ENCODE measurements around the gene KSR1. TPM values are rescaled to one million over a fixed set of nuclear protein-coding genes. Genes with fewer than 3 reads are reported as not detected.

The KSR1 gene
- total and polyA plus RNA-seq, 2 of the 8 experiments (the other 6 are each of a cell fraction or from before 2014, with no cell fraction given) = 14.1 to 34.7 TPM

DNA sequence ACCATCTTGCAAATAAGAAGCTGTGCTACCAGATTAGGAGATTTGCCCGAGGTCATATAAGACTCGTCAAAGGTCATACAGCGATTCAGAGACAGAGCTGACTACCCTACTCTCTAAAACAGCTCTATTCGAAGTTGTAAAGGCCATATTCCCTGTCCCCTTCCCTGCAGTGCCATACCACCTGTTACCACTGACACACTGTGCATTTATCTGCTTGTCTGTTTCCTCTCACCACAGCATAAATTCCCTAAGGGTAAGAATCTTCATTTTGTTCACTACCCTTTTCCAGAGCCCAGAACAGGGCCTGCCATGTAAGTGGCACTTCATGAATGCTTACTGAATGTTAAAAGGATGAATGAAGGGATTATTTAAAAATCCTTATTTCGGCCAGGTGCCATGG is 3.4 kb upstream of the KSR1 start:
- peaks cover 9% of the 10 kb centered on the region; the same call in 1 of the 2 replicates for H3K23me2 ChIP-seq (ENCODE audit: low read depth, low read length)
- TF ChIP-seq ZNF274 (IDR thresholded peaks at IDR 0.05; ENCODE audit: borderline replicate concordance, extremely low read depth, low read length) (no peak), TAF7 (optimal IDR thresholded peaks at IDR 0.05; ENCODE audit: borderline replicate concordance, low read depth, low read length) (no peak), JUND (IDR thresholded peaks at IDR 0.05; ENCODE audit: low read length) (no peak), SIN3A (conservative IDR thresholded peaks at IDR 0.05 in 1 of 2, IDR thresholded peaks at IDR 0.05 in 1 of 2; ENCODE audit: low read depth in 1 of 2, low read length in 2 of 2) (no peak), SAP30 (IDR thresholded peaks at IDR 0.05; ENCODE audit: insufficient read depth, insufficient replicate concordance, low read length) (no peak), FOSL1 (IDR thresholded peaks at IDR 0.05; ENCODE audit: insufficient read depth, low read depth, low read length) (no peak), CHD2 (IDR thresholded peaks at IDR 0.05; ENCODE audit: low read length) (no peak)
- TF ChIP-seq, protein P1, sequence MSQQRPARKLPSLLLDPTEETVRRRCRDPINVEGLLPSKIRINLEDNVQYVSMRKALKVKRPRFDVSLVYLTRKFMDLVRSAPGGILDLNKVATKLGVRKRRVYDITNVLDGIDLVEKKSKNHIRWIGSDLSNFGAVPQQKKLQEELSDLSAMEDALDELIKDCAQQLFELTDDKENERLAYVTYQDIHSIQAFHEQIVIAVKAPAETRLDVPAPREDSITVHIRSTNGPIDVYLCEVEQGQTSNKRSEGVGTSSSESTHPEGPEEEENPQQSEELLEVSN (IDR thresholded peaks at IDR 0.05) = no peak
- TF ChIP-seq, protein P2, sequence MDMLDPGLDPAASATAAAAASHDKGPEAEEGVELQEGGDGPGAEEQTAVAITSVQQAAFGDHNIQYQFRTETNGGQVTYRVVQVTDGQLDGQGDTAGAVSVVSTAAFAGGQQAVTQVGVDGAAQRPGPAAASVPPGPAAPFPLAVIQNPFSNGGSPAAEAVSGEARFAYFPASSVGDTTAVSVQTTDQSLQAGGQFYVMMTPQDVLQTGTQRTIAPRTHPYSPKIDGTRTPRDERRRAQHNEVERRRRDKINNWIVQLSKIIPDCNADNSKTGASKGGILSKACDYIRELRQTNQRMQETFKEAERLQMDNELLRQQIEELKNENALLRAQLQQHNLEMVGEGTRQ (IDR thresholded peaks at IDR 0.05; ENCODE audit: low read length) = no peak
- H2AK5ac ChIP-seq (ENCODE audit: low read depth, low read length) = no peak overlapping the region
- H3K4me3 ChIP-seq (ENCODE audit: extremely low read depth in 1 of 4, insufficient read depth in 2 of 4, low read depth in 3 of 4, low read length in 4 of 4) = no peak overlapping the region
- no peak overlapping the region for H3K27ac ChIP-seq (ENCODE audit: low read depth, low read length)
- no peaks in the 10 kb centered on the region for H3K9me3 ChIP-seq (ENCODE audit: insufficient read depth in 2 of 2, low read depth in 1 of 2, low read length in 1 of 2)
- DNase-seq (ENCODE audit: low read depth in 1 of 2, low spot score in 2 of 2) (no peak), FAIRE-seq (no peak)
- no peaks in the 10 kb centered on the region for H3K79me1 ChIP-seq (ENCODE audit: low read depth, low read length)
- H3K36me3 ChIP-seq (ENCODE audit: control insufficient read depth in 2 of 4, insufficient read depth in 4 of 4, low read length in 3 of 4) = no peaks in the 10 kb centered on the region
- no peak overlapping the region for H2AFZ ChIP-seq (ENCODE audit: low read length)
- ChIA-PET CTCF (ENCODE audit: partially characterized antibody) (interaction anchor here (0.7 to 17.4 kb wide), 8 partner anchors 13 to 147 kb away, joined by 3 to 209 read pairs (median 3); no protein-coding TSS in a partner anchor), POLR2A (ENCODE audit: partially characterized antibody) (no interaction called here)
- H3K4me1 ChIP-seq (replicated peaks in 1 of 4; ENCODE audit: control insufficient read depth in 3 of 4, insufficient read depth in 4 of 4, low read length in 3 of 4) = peaks cover 0 to 10% (median 1%) of the 10 kb centered on the region in 4 experiments; a peak in 5 of 7 replicates
- H3K56ac ChIP-seq (replicated peaks; ENCODE audit: insufficient read length, low read depth, low read length) = no peak overlapping the region
- H3K27me3 ChIP-seq (replicated peaks in 1 of 4; ENCODE audit: control insufficient read depth in 3 of 4, extremely low read depth in 1 of 4, insufficient read depth in 3 of 4, low read length in 3 of 4) = peaks cover 0 to 8% (median 4%) of the 10 kb centered on the region in 4 experiments; a peak in 4 of 7 replicates
- peaks cover 0 to 4% of the 10 kb centered on the region in 2 experiments for H4K20me1 ChIP-seq (replicated peaks in 1 of 2; ENCODE audit: control insufficient read depth in 1 of 2, insufficient read depth in 2 of 2, low read length in 2 of 2)
- no peak overlapping the region for H2BK12ac ChIP-seq (ENCODE audit: low read depth, low read length)
- no peak overlapping the region for H4K91ac ChIP-seq (replicated peaks; ENCODE audit: insufficient read length, low read length)
- H3K14ac ChIP-seq (ENCODE audit: insufficient read length) = no peak overlapping the region
- H3K18ac ChIP-seq (ENCODE audit: extremely low read depth, low read length) = no peak overlapping the region
- H3K23ac ChIP-seq (ENCODE audit: insufficient read length) = no peak overlapping the region
- peaks cover 0 to 9% of the 10 kb centered on the region in 2 experiments; a peak in 1 of 4 replicates for H3K79me2 ChIP-seq (ENCODE audit: control insufficient read depth in 1 of 2, insufficient read depth in 2 of 2, low read length in 2 of 2)
- no peak overlapping the region for H3K4me2 ChIP-seq (ENCODE audit: insufficient read depth in 1 of 2, low read depth in 2 of 2, low read length in 2 of 2)
- H4K5ac ChIP-seq (ENCODE audit: insufficient read length, low read depth, low read length) = no peak overlapping the region
- no peak overlapping the region for H2BK120ac ChIP-seq (replicated peaks; ENCODE audit: low read depth, low read length)
- H4K8ac ChIP-seq (ENCODE audit: extremely low read depth, insufficient read depth, low read length) = no peak overlapping the region
- H2BK15ac ChIP-seq (ENCODE audit: low read length) = no peak overlapping the region
- no peak overlapping the region for H2BK20ac ChIP-seq (ENCODE audit: low read length)
- WGBS, 2 experiments (ENCODE audit: extremely low coverage in 1 of 2, insufficient coverage in 1 of 2, insufficient read length in 1 of 2, insufficient replicate concordance in 2 of 2, low coverage in 1 of 2, low lambda C conversion rate in 2 of 2, missing lambda C conversion rate in 1 of 2) = 62% methylated on average over 5 of the region's 5 CpGs; no CpG with 5 or more reads in 1 of the 2 experiments
- no peak overlapping the region for H3K4ac ChIP-seq (replicated peaks; ENCODE audit: insufficient read length, low read depth, low read length)
- H3K9ac ChIP-seq (replicated peaks in 1 of 4; ENCODE audit: extremely low read depth in 1 of 4, low read depth in 3 of 4, low read length in 3 of 4) = no peak overlapping the region
- no peak overlapping the region for H2BK5ac ChIP-seq (ENCODE audit: low read depth, low read length)

All from H1 (cell line).